ENCODE measurements around the gene ZGPAT. TPM values are rescaled to one million over a fixed set of nuclear protein-coding genes. Genes with fewer than 3 reads are reported as not detected.
A peak's percentile ranks its signal among the peaks of the same experiment; 100 is the strongest.

The ZGPAT gene
- total and polyA plus RNA-seq, 2 of the 13 experiments (the other 11 are each of a cell fraction or from before 2014, with no cell fraction given), result 23.0 to 41.9 TPM

DNA sequence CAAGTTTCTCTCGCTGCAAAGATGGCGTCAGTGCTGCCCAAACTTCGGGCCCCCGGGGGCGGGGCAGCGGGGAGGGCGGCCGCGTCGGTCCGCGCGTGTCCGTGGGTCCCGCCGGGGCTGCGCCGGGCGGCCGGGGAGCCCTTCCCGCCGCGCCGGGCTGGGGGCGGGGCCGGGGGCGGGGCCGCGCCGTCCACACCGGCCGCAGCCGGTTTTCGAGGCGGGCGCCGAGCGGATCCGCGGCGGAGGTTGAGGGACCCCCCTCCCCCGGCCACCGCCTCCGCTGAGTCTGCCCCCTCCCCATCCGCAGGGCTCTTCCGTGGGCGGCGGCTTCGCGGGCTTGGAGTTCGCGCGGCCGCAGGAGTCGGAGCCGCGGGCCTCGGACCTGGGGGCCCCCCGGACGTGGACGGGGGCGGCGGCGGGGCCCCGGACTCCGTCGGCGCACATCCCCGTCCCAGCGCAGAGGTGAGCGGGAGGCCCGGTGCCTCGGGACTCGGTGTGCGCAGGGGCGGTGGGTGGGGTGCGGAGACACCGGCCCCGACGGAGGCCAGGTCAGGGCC is 32.3 kb downstream of the ZGPAT start:
- DNase-seq (ENCODE audit: low spot score) (no peak), ATAC-seq (no peak), FAIRE-seq (no peak)
- BruUV-seq (replicated peaks), result no TSS peak
- POLR2A ChIA-PET, result interaction anchor here (0.6 to 2.4 kb wide), 27 partner anchors 10 to 322 kb away, joined by 3 to 41 read pairs (median 6); partner anchors contain the start of genes ARFRP1, DNAJC5, GMEB2 and PRPF6
- peaks cover 25 to 28% of the 10 kb centered on the region in 2 experiments for H3K36me3 ChIP-seq (replicated peaks in 1 of 2; ENCODE audit: control insufficient read depth in 1 of 2, insufficient read depth in 2 of 2, low read length in 2 of 2)
- peak overlapping the region; percentile 61 to 84 (median 83) for H3K4me3 ChIP-seq (replicated peaks in 1 of 3; ENCODE audit: insufficient read depth in 1 of 3, low read depth in 2 of 3, low read length in 3 of 3)
- H3K4me2 ChIP-seq (ENCODE audit: low read depth, low read length), result peak overlapping the region; percentile 95
- in situ Hi-C loops (cut with HindIII; ENCODE audit: extremely low pct_ligation_motif_present, low pct_unique_long_range_greater_than_20kb) (loop anchor here (5.0 kb wide), 1 partner anchor 33 kb away; the partner anchor contains the start of genes ARFRP1 and ZGPAT), intact Hi-C loops (cut with micrococcal nuclease; ENCODE audit: unreplicated experiment) (loop anchor here (2.0 to 10.0 kb wide), 3 partner anchors 33 to 125 kb away; partner anchors contain the start of genes ABHD16B, ARFRP1 and TPD52L2)
- H3K27me3 ChIP-seq (ENCODE audit: control insufficient read depth in 1 of 2, insufficient read depth in 2 of 2, low read length in 2 of 2), result no peaks in the 10 kb centered on the region
- CTCF ChIA-PET (ENCODE audit: low intra/inter-chr PET ratio, low total read pairs), result no interaction called here
- WGBS (ENCODE audit: low lambda C conversion rate), result 0% methylated on average over 10 of the region's 80 CpGs
- H2AFZ ChIP-seq (ENCODE audit: low read length), result no peak overlapping the region
- H3K4me1 ChIP-seq (ENCODE audit: insufficient read depth, low read length), result peaks cover 64% of the 10 kb centered on the region
- no peaks in the 10 kb centered on the region for H4K20me1 ChIP-seq (ENCODE audit: insufficient read depth, low read length)
- H3K9me3 ChIP-seq (ENCODE audit: low read length), result no peaks in the 10 kb centered on the region
- peaks cover 23% of the 10 kb centered on the region for H3K79me2 ChIP-seq (ENCODE audit: insufficient read depth, low read length)
- H3K9ac ChIP-seq (ENCODE audit: insufficient read depth, low read depth, low read length), result peak overlapping the region; percentile 84
- H3K27ac ChIP-seq (ENCODE audit: extremely low read length, insufficient read depth, low read length), result peak overlapping the region; percentile 92
- TF ChIP-seq CENPX (CRISPR knock-in tag; IDR thresholded peaks at IDR 0.05), result 0 out of 2 replicates have a peak, but pooled peaks have one; percentile 14
- TF ChIP-seq, protein P1, sequence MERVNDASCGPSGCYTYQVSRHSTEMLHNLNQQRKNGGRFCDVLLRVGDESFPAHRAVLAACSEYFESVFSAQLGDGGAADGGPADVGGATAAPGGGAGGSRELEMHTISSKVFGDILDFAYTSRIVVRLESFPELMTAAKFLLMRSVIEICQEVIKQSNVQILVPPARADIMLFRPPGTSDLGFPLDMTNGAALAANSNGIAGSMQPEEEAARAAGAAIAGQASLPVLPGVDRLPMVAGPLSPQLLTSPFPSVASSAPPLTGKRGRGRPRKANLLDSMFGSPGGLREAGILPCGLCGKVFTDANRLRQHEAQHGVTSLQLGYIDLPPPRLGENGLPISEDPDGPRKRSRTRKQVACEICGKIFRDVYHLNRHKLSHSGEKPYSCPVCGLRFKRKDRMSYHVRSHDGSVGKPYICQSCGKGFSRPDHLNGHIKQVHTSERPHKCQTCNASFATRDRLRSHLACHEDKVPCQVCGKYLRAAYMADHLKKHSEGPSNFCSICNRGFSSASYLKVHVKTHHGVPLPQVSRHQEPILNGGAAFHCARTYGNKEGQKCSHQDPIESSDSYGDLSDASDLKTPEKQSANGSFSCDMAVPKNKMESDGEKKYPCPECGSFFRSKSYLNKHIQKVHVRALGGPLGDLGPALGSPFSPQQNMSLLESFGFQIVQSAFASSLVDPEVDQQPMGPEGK (CRISPR knock-in tag; IDR thresholded peaks at IDR 0.05), result peak; percentile 58
- peak; percentile 1; the same call in 1 of the 2 replicates for TF ChIP-seq ZSCAN21 (CRISPR knock-in tag; IDR thresholded peaks at IDR 0.05; ENCODE audit: borderline replicate concordance)
- TF ChIP-seq ZMAT3 (CRISPR knock-in tag; conservative IDR thresholded peaks at IDR 0.05), result no peak
- no peak for TF ChIP-seq PHF21A (CRISPR knock-in tag; IDR thresholded peaks at IDR 0.05)
- TF ChIP-seq, protein P2, sequence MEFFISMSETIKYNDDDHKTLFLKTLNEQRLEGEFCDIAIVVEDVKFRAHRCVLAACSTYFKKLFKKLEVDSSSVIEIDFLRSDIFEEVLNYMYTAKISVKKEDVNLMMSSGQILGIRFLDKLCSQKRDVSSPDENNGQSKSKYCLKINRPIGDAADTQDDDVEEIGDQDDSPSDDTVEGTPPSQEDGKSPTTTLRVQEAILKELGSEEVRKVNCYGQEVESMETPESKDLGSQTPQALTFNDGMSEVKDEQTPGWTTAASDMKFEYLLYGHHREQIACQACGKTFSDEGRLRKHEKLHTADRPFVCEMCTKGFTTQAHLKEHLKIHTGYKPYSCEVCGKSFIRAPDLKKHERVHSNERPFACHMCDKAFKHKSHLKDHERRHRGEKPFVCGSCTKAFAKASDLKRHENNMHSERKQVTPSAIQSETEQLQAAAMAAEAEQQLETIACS (CRISPR knock-in tag; IDR thresholded peaks at IDR 0.05), result no peak; the same call in 1 of the 2 replicates
- TF ChIP-seq YEATS2 (CRISPR knock-in tag; IDR thresholded peaks at IDR 0.05; ENCODE audit: borderline replicate concordance), result no peak
- no peak for TF ChIP-seq BRCA1 (CRISPR knock-in tag; IDR thresholded peaks at IDR 0.05)
- TF ChIP-seq BORCS8-MEF2B (CRISPR knock-in tag; IDR thresholded peaks at IDR 0.05), result 0 out of 2 replicates have a peak, but pooled peaks have one; percentile 7
- peak; percentile 81 for TF ChIP-seq HOXA9 (CRISPR knock-in tag; IDR thresholded peaks at IDR 0.05; ENCODE audit: borderline replicate concordance)
- TF ChIP-seq, protein P3, sequence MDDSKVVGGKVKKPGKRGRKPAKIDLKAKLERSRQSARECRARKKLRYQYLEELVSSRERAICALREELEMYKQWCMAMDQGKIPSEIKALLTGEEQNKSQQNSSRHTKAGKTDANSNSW (CRISPR knock-in tag; IDR thresholded peaks at IDR 0.05; ENCODE audit: borderline replicate concordance), result peak; percentile 87
- TF ChIP-seq, protein P4, sequence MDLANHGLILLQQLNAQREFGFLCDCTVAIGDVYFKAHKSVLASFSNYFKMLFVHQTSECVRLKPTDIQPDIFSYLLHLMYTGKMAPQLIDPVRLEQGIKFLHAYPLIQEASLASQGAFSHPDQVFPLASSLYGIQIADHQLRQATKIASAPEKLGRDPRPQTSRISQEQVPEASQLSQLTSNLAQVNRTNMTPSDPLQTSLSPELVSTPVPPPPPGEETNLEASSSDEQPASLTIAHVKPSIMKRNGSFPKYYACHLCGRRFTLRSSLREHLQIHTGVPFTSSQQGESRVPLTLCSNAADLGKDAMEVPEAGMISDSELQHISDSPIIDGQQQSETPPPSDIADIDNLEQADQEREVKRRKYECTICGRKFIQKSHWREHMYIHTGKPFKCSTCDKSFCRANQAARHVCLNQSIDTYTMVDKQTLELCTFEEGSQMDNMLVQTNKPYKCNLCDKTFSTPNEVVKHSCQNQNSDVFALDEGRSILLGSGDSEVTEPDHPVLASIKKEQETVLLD (CRISPR knock-in tag; IDR thresholded peaks at IDR 0.05; ENCODE audit: low read depth), result peak; percentile 65
- peak; percentile 27 for TF ChIP-seq IRX3 (CRISPR knock-in tag; IDR thresholded peaks at IDR 0.05; ENCODE audit: borderline replicate concordance, low read depth)
- TF ChIP-seq RBFOX2 (IDR thresholded peaks at IDR 0.05; ENCODE audit: low read depth, low read length), result peak; percentile 85
- TF ChIP-seq, protein P5, sequence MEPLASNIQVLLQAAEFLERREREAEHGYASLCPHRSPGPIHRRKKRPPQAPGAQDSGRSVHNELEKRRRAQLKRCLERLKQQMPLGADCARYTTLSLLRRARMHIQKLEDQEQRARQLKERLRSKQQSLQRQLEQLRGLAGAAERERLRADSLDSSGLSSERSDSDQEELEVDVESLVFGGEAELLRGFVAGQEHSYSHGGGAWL (CRISPR knock-in tag; IDR thresholded peaks at IDR 0.05), result peak; percentile 6; the same call in 1 of the 2 replicates
- TF ChIP-seq, protein P6, sequence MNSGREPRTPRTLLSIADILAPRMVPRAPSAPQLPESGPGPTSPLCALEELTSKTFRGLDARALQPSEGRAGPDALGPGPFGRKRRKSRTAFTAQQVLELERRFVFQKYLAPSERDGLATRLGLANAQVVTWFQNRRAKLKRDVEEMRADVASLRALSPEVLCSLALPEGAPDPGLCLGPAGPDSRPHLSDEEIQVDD (CRISPR knock-in tag; IDR thresholded peaks at IDR 0.05; ENCODE audit: borderline replicate concordance), result 0 out of 2 replicates have a peak, but pooled peaks have one; percentile 13
- peak; percentile 77 for TF ChIP-seq YY1 (IDR thresholded peaks at IDR 0.05; ENCODE audit: insufficient read depth, insufficient replicate concordance, low read depth, low read length)
